ENCODE results near the gene IRF2BPL. TPM values are rescaled to one million over a fixed set of nuclear protein-coding genes. Genes with fewer than 3 reads are reported as not detected.

The IRF2BPL gene
- total RNA-seq, 1 experiment from 2014 or later = 24.7 TPM

GRCh38 chr14:77059276-77059915 lies 30.9 kb upstream of the IRF2BPL start:
- H3K4me3 Mint-ChIP-seq (ENCODE audit: unreplicated experiment) = no peak overlapping the region
- Histone ChIP-seq H3K4me1 (no peaks in the 10 kb centered on the region), H3K9me3 (no peaks in the 10 kb centered on the region), H3K4me3 (ENCODE audit: low read depth, low read length) (no peak overlapping the region), H3K27me3 (replicated peaks; ENCODE audit: control insufficient read depth, insufficient read depth, low read length) (no peaks in the 10 kb centered on the region), H3K36me3 (ENCODE audit: control insufficient read depth, insufficient read depth, low read length) (no peaks in the 10 kb centered on the region)
- DNase-seq = no peak
- H3K36me3 Mint-ChIP-seq (ENCODE audit: insufficient read depth, unreplicated experiment) = no peaks in the 10 kb centered on the region
- POLR2A ChIA-PET = no interaction called here
- no peak overlapping the region for H3K27ac Mint-ChIP-seq (ENCODE audit: unreplicated experiment)
- H3K4me1 Mint-ChIP-seq (ENCODE audit: low read depth, unreplicated experiment) = peaks cover 5% of the 10 kb centered on the region
- no TSS peak for BruUV-seq (replicated peaks)
- no peaks in the 10 kb centered on the region for H3K9me3 Mint-ChIP-seq (ENCODE audit: unreplicated experiment)
- no peak for TF ChIP-seq CTCF (IDR thresholded peaks at IDR 0.05; ENCODE audit: insufficient read depth in 1 of 2, low read depth in 1 of 2, low read length in 1 of 2, severe bottlenecking in 1 of 2, unreplicated experiment in 1 of 2)
- intact Hi-C loops (cut with micrococcal nuclease; ENCODE audit: unreplicated experiment) = no loop called here
- no peaks in the 10 kb centered on the region for H3K27me3 Mint-ChIP-seq (ENCODE audit: insufficient read depth, unreplicated experiment)
- CTCF ChIA-PET = interaction anchor here (0.7 to 1.5 kb wide), 7 partner anchors 9 to 191 kb away, joined by 3 to 6 read pairs (median 3); no protein-coding TSS in a partner anchor

- Histone ChIP-seq H3K27me3 (replicated peaks; ENCODE audit: control insufficient read depth, insufficient read depth, low read length) (no peaks in the 10 kb centered on the region), H3K4me3 (ENCODE audit: low read depth, low read length) (no peak overlapping the region), H3K4me1 (no peaks in the 10 kb centered on the region), H3K36me3 (ENCODE audit: control insufficient read depth, insufficient read depth, low read length) (no peaks in the 10 kb centered on the region), H3K9me3 (no peaks in the 10 kb centered on the region)
- no peak for TF ChIP-seq CTCF (IDR thresholded peaks at IDR 0.05; ENCODE audit: insufficient read depth in 1 of 2, low read depth in 1 of 2, low read length in 1 of 2, severe bottlenecking in 1 of 2, unreplicated experiment in 1 of 2)
- H3K4me3 Mint-ChIP-seq (ENCODE audit: unreplicated experiment) = no peak overlapping the region
- ChIA-PET CTCF (interaction anchor here (1.2 to 1.5 kb wide), 4 partner anchors 10 to 191 kb away, joined by 3 to 6 read pairs (median 4); no protein-coding TSS in a partner anchor), POLR2A (interaction anchor here (0.6 kb wide), 1 partner anchor 18 kb away, joined by 7 read pairs; no protein-coding TSS in a partner anchor)
- DNase-seq = no peak
- intact Hi-C loops (cut with micrococcal nuclease; ENCODE audit: unreplicated experiment) = no loop called here
- no peaks in the 10 kb centered on the region for H3K9me3 Mint-ChIP-seq (ENCODE audit: unreplicated experiment)
- no TSS peak for BruUV-seq (replicated peaks)
- H3K27ac Mint-ChIP-seq (ENCODE audit: unreplicated experiment) = no peak overlapping the region
- H3K27me3 Mint-ChIP-seq (ENCODE audit: insufficient read depth, unreplicated experiment) = no peaks in the 10 kb centered on the region
- H3K4me1 Mint-ChIP-seq (ENCODE audit: low read depth, unreplicated experiment) = peaks cover 5% of the 10 kb centered on the region
- H3K36me3 Mint-ChIP-seq (ENCODE audit: insufficient read depth, unreplicated experiment) = no peaks in the 10 kb centered on the region
Measured at GRCh38 chr14:77058785-77059184, 30.3 kb upstream of the IRF2BPL start.

- POLR2A ChIA-PET = interaction anchor here (0.6 kb wide), 1 partner anchor 19 kb away, joined by 7 read pairs; no protein-coding TSS in a partner anchor
- no peaks in the 10 kb centered on the region for H3K4me1 ChIP-seq
- BruUV-seq (replicated peaks) = no TSS peak
- Mint-ChIP-seq H3K4me1 (ENCODE audit: low read depth, unreplicated experiment) (peaks cover 5% of the 10 kb centered on the region), H3K36me3 (ENCODE audit: insufficient read depth, unreplicated experiment) (no peaks in the 10 kb centered on the region), H3K9me3 (ENCODE audit: unreplicated experiment) (no peaks in the 10 kb centered on the region), H3K27me3 (ENCODE audit: insufficient read depth, unreplicated experiment) (no peaks in the 10 kb centered on the region), H3K4me3 (ENCODE audit: unreplicated experiment) (no peak overlapping the region), H3K27ac (ENCODE audit: unreplicated experiment) (no peak overlapping the region)
- H3K27me3 ChIP-seq (replicated peaks; ENCODE audit: control insufficient read depth, insufficient read depth, low read length) = no peaks in the 10 kb centered on the region
- no peak for DNase-seq
- no peak overlapping the region for H3K4me3 ChIP-seq (ENCODE audit: low read depth, low read length)
- TF ChIP-seq CTCF (IDR thresholded peaks at IDR 0.05; ENCODE audit: insufficient read depth in 1 of 2, low read depth in 1 of 2, low read length in 1 of 2, severe bottlenecking in 1 of 2, unreplicated experiment in 1 of 2) = no peak
- CTCF ChIA-PET = interaction anchor here (1.2 kb wide), 2 partner anchors 13 to 190 kb away, joined by 3 to 5 read pairs; no protein-coding TSS in a partner anchor
- intact Hi-C loops (cut with micrococcal nuclease; ENCODE audit: unreplicated experiment) = no loop called here
- H3K9me3 ChIP-seq = no peaks in the 10 kb centered on the region
- no peaks in the 10 kb centered on the region for H3K36me3 ChIP-seq (ENCODE audit: control insufficient read depth, insufficient read depth, low read length)
Measured at GRCh38 chr14:77058117-77058516, 29.6 kb upstream of the IRF2BPL start.
